SK-N-SH (cell line): ENCODE results near the gene TSC22D1. TPM values are rescaled to one million over a fixed set of nuclear protein-coding genes. Genes with fewer than 3 reads are reported as not detected.

Experiments used
- CTCF ChIA-PET: fragments of 300-600, 350-600 bp; formaldehyde crosslinking; extraction: SDS; loops from one replicate; lab custom pipeline; 2021; lab: Yijun Ruan, JAX
- POLR2A ChIA-PET: fragments of 350-600 bp; sonication (Branson Sonifier 250); formaldehyde crosslinking; extraction: SDS; loops from one replicate; lab custom pipeline; 2020; ENCODE audit warnings: antibody characterized with exemption, inconsistent platforms; lab: Yijun Ruan, JAX
- DNase-seq: peaks from one replicate; pipeline ENCODE4 v3.0.0; 2012
- H2AFZ ChIP-seq: fragments of 200-600 bp; sonication (generic); 2 replicates; pipeline ENCODE4 v1.8.1; 2016; ENCODE audit warnings: antibody characterized with exemption, mild to moderate bottlenecking, low read depth
- H3F3A ChIP-seq: fragments of 200-600 bp; sonication (generic); replicated peaks from 2 replicates; pipeline ENCODE3; 2016; ENCODE audit warnings: antibody characterized with exemption, mild to moderate bottlenecking; ENCODE audit not compliant: insufficient read depth
- H3K27ac ChIP-seq, 2 experiments: fragments of 200-500 bp in 1 of 2; fragments of 200-600 bp in 1 of 2; sonication (Bioruptor generic) in 1 of 2; sonication (generic), shearing (Covaris generic) in 1 of 2; 2 replicates each; pipeline versions ENCODE4 v1.5.1 to v1.6.1; 2014 to 2016; ENCODE audit warnings: low read depth in 2 of 2, inconsistent platforms in 1 of 2, low read length in 1 of 2, mild to moderate bottlenecking in 1 of 2, mixed read lengths in 1 of 2
- H3K27me3 ChIP-seq: fragments of 200-600 bp; sonication (generic), shearing (Covaris generic); 2 replicates; pipeline ENCODE4 v1.6.1; 2016; ENCODE audit warnings: mixed run types; ENCODE audit not compliant: insufficient read depth
- H3K36me3 ChIP-seq, 2 experiments: fragments of 200-500 bp in 1 of 2; fragments of 200-600 bp in 1 of 2; sonication (Bioruptor generic) in 1 of 2; sonication (generic) in 1 of 2; replicated peaks in 1 of 2; 2 replicates each; pipeline versions ENCODE3 to v1.5.1; 2014 to 2016; ENCODE audit warnings: low read length in 1 of 2, mild to moderate bottlenecking in 1 of 2; ENCODE audit not compliant: insufficient read depth in 2 of 2, control insufficient read depth in 1 of 2
- H3K4me1 ChIP-seq, 2 experiments: fragments of 200-500 bp in 1 of 2; fragments of 200-600 bp in 1 of 2; sonication (Bioruptor generic) in 1 of 2; sonication (generic), shearing (Covaris generic) in 1 of 2; 2 replicates each; pipeline versions ENCODE4 v1.5.1 to v1.6.1; 2014 to 2016; ENCODE audit warnings: low read depth in 1 of 2, low read length in 1 of 2, mixed run types in 1 of 2; ENCODE audit not compliant: insufficient read depth in 2 of 2, control insufficient read depth in 1 of 2
- H3K4me2 ChIP-seq: fragments of 200-600 bp; sonication (generic), shearing (Covaris generic); 2 replicates; pipeline ENCODE4 v1.6.1; 2017; ENCODE audit warnings: mixed run types
- H3K4me3 ChIP-seq, 2 experiments: fragments of 200-500 bp in 1 of 2; fragments of 200-600 bp in 1 of 2; sonication (Bioruptor generic) in 1 of 2; sonication (generic), shearing (Covaris generic) in 1 of 2; 2 replicates each; pipeline versions ENCODE4 v1.5.1 to v1.8.1; 2014 to 2016; ENCODE audit warnings: low read depth in 2 of 2, inconsistent platforms in 1 of 2, low read length in 1 of 2, mild to moderate bottlenecking in 1 of 2, mixed read lengths in 1 of 2, moderate library complexity in 1 of 2
- H3K79me2 ChIP-seq: fragments of 200-600 bp; sonication (generic); 2 replicates; pipeline ENCODE4 v1.8.1; 2017; ENCODE audit warnings: mild to moderate bottlenecking; ENCODE audit not compliant: insufficient read depth
- H3K9ac ChIP-seq: fragments of 200-600 bp; sonication (generic); 2 replicates; pipeline ENCODE4 v1.6.1; 2017; ENCODE audit warnings: mixed run types
- H3K9me2 ChIP-seq: fragments of 200-600 bp; sonication (generic); 2 replicates; pipeline ENCODE4 v1.6.1; 2017; ENCODE audit warnings: mixed run types
- H3K9me3 ChIP-seq: fragments of 200-600 bp; sonication (generic); 2 replicates; pipeline ENCODE4 v1.6.1; 2017; ENCODE audit warnings: mixed run types, mild to moderate bottlenecking, moderate library complexity
- H4K20me1 ChIP-seq: fragments of 200-600 bp; sonication (generic); 2 replicates; pipeline ENCODE4 v1.6.1; 2017; ENCODE audit warnings: mild to moderate bottlenecking, mixed run types; ENCODE audit not compliant: insufficient read depth
- CHD2 ChIP-seq: fragments of 150-350 bp; IDR thresholded peaks from 2 replicates; pipeline ENCODE4 v1.6.1; 2018; ENCODE audit warnings: low read length; ENCODE audit not compliant: partially characterized antibody
- EP300 ChIP-seq, 2 experiments: IDR thresholded peaks; 2 replicates each; pipeline versions ENCODE4 v1.4.0 to v1.6.1; 2012; ENCODE audit warnings: borderline replicate concordance in 1 of 2, low read depth in 1 of 2, low read length in 1 of 2
- FOSL2 ChIP-seq: IDR thresholded peaks from 2 replicates; pipeline ENCODE4 v1.4.0; 2012; ENCODE audit warnings: low read depth, mild to moderate bottlenecking, moderate library complexity, borderline replicate concordance
- FOXJ3 ChIP-seq: sonication (generic); formaldehyde crosslinking; IDR thresholded peaks from 2 replicates; pipeline ENCODE4 v1.5.1; 2020; ENCODE audit warnings: mild to moderate bottlenecking, missing genetic modification reagents
- GABPA ChIP-seq: IDR thresholded peaks from 2 replicates; pipeline ENCODE4 v1.4.0; 2012; ENCODE audit warnings: low read depth, mild to moderate bottlenecking
- GATA2 ChIP-seq: sonication (generic); formaldehyde crosslinking; IDR thresholded peaks from 2 replicates; pipeline ENCODE4 v1.5.0; 2020; ENCODE audit warnings: mild to moderate bottlenecking, missing genetic modification reagents
- NFIC ChIP-seq: IDR thresholded peaks from 2 replicates; pipeline ENCODE4 v1.4.0; 2012; ENCODE audit warnings: borderline replicate concordance
- NRF1 ChIP-seq: IDR thresholded peaks from 2 replicates; pipeline ENCODE4 v1.6.1; 2012; ENCODE audit warnings: low read depth, mild to moderate bottlenecking, low read length
- RCOR1 ChIP-seq: fragments of 150-350 bp; IDR thresholded peaks from 2 replicates; pipeline ENCODE4 v1.6.1; 2017; ENCODE audit warnings: antibody characterized with exemption, low read length
- RFX5 ChIP-seq: IDR thresholded peaks from 2 replicates; pipeline ENCODE4 v1.6.1; 2012; ENCODE audit warnings: mild to moderate bottlenecking, improper control_type of control experiment, low read length
- RXRA ChIP-seq: IDR thresholded peaks from 2 replicates; pipeline ENCODE4 v1.4.0; 2012; ENCODE audit warnings: low read depth, mild to moderate bottlenecking, borderline replicate concordance
- TAF1 ChIP-seq: IDR thresholded peaks from 2 replicates; pipeline ENCODE4 v1.6.1; 2012; ENCODE audit warnings: low read depth, mild to moderate bottlenecking, low read length, moderate library complexity, borderline replicate concordance
- TCF12 ChIP-seq: IDR thresholded peaks from 2 replicates; pipeline ENCODE4 v1.4.0; 2012
- TEAD4 ChIP-seq: IDR thresholded peaks from 2 replicates; pipeline ENCODE4 v1.4.0; 2012; ENCODE audit warnings: mild to moderate bottlenecking, borderline replicate concordance; ENCODE audit not compliant: insufficient read depth
- WGBS: methylation state at CpG from one replicate; pipeline ENCODE4 v1.1.6; 2017; ENCODE audit warnings: low lambda C conversion rate; 5-methylcytosine and 5-hydroxymethylcytosine counted together
- polyA plus RNA-seq, 3 experiments: library from polyadenylated mRNA; depleted of rRNA; stranded (reverse); fragments of >200 nt; gene quantifications; 2 replicates each; pipeline ENCODE4 v1.2.3, GENCODE V29; 2012
- TF ChIP-seq, protein P1 (sequence below): IDR thresholded peaks from 2 replicates; pipeline ENCODE4; 2012
- TF ChIP-seq, protein P2 (sequence below): fragments of 150-350 bp; IDR thresholded peaks from 2 replicates; pipeline ENCODE4 v1.6.1; 2016; ENCODE audit warnings: mild to moderate bottlenecking, low read depth, low read length
- TF ChIP-seq, protein P3 (sequence below): fragments of 200-600 bp; sonication (generic); IDR thresholded peaks from 2 replicates; pipeline ENCODE4 v1.6.1; 2017; ENCODE audit warnings: antibody characterized with exemption, mild to moderate bottlenecking, moderate library complexity
- TF ChIP-seq, protein P4 (sequence below): fragments of 150-350 bp; IDR thresholded peaks from 2 replicates; pipeline ENCODE4 v1.6.1; 2017; ENCODE audit warnings: antibody characterized with exemption, low read length, low read depth, borderline replicate concordance
- TF ChIP-seq, protein P5 (sequence below): IDR thresholded peaks from 2 replicates; pipeline ENCODE4 v1.6.1; 2012; ENCODE audit warnings: mild to moderate bottlenecking, low read depth, low read length, moderate library complexity

The TSC22D1 gene
- polyA plus RNA-seq, 1 of the 3 experiments (the other 2 are of a cell fraction) = 137 TPM

DNA sequence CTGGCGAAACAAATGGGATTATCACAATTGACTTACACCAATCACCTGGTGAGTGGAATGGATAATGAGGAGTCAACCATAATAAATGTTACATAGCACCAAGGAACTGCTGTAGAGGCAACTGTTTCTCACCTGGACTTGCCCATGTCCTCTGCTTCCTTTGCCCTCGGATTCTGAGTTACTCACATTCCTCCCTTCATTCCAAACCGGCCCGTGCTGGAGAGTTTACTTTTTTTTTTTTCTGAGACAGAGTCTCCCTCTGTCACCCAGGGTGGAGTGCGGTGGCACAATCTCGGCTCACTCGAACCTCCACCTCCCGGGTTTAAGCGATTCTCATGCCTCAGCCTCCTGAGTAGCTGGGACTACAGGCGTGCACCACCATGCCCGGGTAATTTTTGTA, 41.5 kb upstream of the TSC22D1 start:
- no peak for DNase-seq
- Histone ChIP-seq H3K4me1 (peaks cover 0 to 6% of the 10 kb centered on the region in 2 experiments; a peak in 1 of 4 replicates), H3K4me2 (no peak overlapping the region), H3K36me3 (no peaks in the 10 kb centered on the region), H3K27ac (no peak overlapping the region), H3K9me2 (no peaks in the 10 kb centered on the region), H3K4me3 (no peak overlapping the region), H3K9me3 (no peaks in the 10 kb centered on the region), H3K79me2 (no peaks in the 10 kb centered on the region), H4K20me1 (no peaks in the 10 kb centered on the region), H3K27me3 (no peaks in the 10 kb centered on the region), H3K9ac (no peak overlapping the region), H3F3A (peaks cover 8% of the 10 kb centered on the region)
- 88% methylated on average over 11 of the region's 11 CpGs for WGBS
- ChIA-PET CTCF (no interaction called here), POLR2A (no interaction called here)
- no peak for TF ChIP-seq RCOR1
- TF ChIP-seq FOSL2 = no peak
- TF ChIP-seq TCF12 = no peak
- no peak for TF ChIP-seq CHD2
- no peak for TF ChIP-seq TEAD4
- TF ChIP-seq, protein P1, sequence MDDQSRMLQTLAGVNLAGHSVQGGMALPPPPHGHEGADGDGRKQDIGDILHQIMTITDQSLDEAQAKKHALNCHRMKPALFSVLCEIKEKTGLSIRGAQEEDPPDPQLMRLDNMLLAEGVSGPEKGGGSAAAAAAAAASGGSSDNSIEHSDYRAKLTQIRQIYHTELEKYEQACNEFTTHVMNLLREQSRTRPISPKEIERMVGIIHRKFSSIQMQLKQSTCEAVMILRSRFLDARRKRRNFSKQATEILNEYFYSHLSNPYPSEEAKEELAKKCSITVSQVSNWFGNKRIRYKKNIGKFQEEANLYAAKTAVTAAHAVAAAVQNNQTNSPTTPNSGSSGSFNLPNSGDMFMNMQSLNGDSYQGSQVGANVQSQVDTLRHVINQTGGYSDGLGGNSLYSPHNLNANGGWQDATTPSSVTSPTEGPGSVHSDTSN = no peak
- TF ChIP-seq NFIC = no peak
- TF ChIP-seq EP300 (IDR thresholded peaks at IDR 0.05; ENCODE audit: borderline replicate concordance in 1 of 2, low read depth in 1 of 2, low read length in 1 of 2) = no peak
- TF ChIP-seq RFX5 = no peak
- no peak for TF ChIP-seq GABPA
- TF ChIP-seq, protein P2, sequence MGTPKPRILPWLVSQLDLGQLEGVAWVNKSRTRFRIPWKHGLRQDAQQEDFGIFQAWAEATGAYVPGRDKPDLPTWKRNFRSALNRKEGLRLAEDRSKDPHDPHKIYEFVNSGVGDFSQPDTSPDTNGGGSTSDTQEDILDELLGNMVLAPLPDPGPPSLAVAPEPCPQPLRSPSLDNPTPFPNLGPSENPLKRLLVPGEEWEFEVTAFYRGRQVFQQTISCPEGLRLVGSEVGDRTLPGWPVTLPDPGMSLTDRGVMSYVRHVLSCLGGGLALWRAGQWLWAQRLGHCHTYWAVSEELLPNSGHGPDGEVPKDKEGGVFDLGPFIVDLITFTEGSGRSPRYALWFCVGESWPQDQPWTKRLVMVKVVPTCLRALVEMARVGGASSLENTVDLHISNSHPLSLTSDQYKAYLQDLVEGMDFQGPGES = no peak
- TF ChIP-seq FOXJ3 (CRISPR knock-in tag) = no peak
- TF ChIP-seq GATA2 (CRISPR knock-in tag) = no peak
- no peak for TF ChIP-seq NRF1
- TF ChIP-seq, protein P3, sequence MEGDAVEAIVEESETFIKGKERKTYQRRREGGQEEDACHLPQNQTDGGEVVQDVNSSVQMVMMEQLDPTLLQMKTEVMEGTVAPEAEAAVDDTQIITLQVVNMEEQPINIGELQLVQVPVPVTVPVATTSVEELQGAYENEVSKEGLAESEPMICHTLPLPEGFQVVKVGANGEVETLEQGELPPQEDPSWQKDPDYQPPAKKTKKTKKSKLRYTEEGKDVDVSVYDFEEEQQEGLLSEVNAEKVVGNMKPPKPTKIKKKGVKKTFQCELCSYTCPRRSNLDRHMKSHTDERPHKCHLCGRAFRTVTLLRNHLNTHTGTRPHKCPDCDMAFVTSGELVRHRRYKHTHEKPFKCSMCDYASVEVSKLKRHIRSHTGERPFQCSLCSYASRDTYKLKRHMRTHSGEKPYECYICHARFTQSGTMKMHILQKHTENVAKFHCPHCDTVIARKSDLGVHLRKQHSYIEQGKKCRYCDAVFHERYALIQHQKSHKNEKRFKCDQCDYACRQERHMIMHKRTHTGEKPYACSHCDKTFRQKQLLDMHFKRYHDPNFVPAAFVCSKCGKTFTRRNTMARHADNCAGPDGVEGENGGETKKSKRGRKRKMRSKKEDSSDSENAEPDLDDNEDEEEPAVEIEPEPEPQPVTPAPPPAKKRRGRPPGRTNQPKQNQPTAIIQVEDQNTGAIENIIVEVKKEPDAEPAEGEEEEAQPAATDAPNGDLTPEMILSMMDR = no peak
- no peak for TF ChIP-seq RXRA
- TF ChIP-seq, protein P4, sequence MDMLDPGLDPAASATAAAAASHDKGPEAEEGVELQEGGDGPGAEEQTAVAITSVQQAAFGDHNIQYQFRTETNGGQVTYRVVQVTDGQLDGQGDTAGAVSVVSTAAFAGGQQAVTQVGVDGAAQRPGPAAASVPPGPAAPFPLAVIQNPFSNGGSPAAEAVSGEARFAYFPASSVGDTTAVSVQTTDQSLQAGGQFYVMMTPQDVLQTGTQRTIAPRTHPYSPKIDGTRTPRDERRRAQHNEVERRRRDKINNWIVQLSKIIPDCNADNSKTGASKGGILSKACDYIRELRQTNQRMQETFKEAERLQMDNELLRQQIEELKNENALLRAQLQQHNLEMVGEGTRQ = no peak
- TF ChIP-seq, protein P5, sequence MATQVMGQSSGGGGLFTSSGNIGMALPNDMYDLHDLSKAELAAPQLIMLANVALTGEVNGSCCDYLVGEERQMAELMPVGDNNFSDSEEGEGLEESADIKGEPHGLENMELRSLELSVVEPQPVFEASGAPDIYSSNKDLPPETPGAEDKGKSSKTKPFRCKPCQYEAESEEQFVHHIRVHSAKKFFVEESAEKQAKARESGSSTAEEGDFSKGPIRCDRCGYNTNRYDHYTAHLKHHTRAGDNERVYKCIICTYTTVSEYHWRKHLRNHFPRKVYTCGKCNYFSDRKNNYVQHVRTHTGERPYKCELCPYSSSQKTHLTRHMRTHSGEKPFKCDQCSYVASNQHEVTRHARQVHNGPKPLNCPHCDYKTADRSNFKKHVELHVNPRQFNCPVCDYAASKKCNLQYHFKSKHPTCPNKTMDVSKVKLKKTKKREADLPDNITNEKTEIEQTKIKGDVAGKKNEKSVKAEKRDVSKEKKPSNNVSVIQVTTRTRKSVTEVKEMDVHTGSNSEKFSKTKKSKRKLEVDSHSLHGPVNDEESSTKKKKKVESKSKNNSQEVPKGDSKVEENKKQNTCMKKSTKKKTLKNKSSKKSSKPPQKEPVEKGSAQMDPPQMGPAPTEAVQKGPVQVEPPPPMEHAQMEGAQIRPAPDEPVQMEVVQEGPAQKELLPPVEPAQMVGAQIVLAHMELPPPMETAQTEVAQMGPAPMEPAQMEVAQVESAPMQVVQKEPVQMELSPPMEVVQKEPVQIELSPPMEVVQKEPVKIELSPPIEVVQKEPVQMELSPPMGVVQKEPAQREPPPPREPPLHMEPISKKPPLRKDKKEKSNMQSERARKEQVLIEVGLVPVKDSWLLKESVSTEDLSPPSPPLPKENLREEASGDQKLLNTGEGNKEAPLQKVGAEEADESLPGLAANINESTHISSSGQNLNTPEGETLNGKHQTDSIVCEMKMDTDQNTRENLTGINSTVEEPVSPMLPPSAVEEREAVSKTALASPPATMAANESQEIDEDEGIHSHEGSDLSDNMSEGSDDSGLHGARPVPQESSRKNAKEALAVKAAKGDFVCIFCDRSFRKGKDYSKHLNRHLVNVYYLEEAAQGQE = no peak
- TF ChIP-seq TAF1 = no peak
- TF ChIP-seq, all 33 proteins: peak for 0
- no peak overlapping the region for H2AFZ ChIP-seq
